Gastrocnemius medialis (tissue), 4 donors: ENCODE measurements around the gene SPACA7.

ENCODE experiments used
- CTCF ChIP-seq, 5 experiments: fragments of 450-650 bp in 3 of 5; fragments of 200-600 bp in 2 of 5; sonication (generic) in 2 of 5; IDR thresholded peaks in 4 of 5; conservative IDR thresholded peaks in 1 of 5; 1 replicate in 4 of 5; 2 replicates in 1 of 5; pipeline ENCODE4 v1.5.1; 2016 to 2019; ENCODE audit warnings: antibody characterized with exemption in 5 of 5, mild to moderate bottlenecking in 3 of 5, moderate library complexity in 3 of 5
- POLR2A ChIP-seq, 2 donors: fragments of 450-650 bp; IDR thresholded peaks; one replicate each; pipeline ENCODE4 v1.6.1; 2017; ENCODE audit warnings: antibody characterized with exemption in 2 of 2, mild to moderate bottlenecking in 2 of 2, moderate library complexity in 2 of 2

GRCh38 chr13:112438515-112438914 is 62.4 kb downstream of the SPACA7 start:
- no peak for TF ChIP-seq CTCF (IDR thresholded peaks at IDR 0.05 in 4 of 5, conservative IDR thresholded peaks at IDR 0.05 in 1 of 5)
- no peak for TF ChIP-seq POLR2A (IDR thresholded peaks at IDR 0.05)
